LoVo (cell line): ENCODE measurements around the gene SGSM1.

Experiments
- DNase-seq: peaks from one replicate; pipeline ENCODE4 v3.0.0-alpha.2; 2016; ENCODE audit warnings: low spot score

Gene SGSM1

GRCh38 chr22:24951942-24952836 lies 146.2 kb downstream of the SGSM1 start, which contains the start of gene KIAA1671:
TSS of gene KIAA1671 (plus strand) at chr22:24952716. CDS start at chr22:25028000, 75,284 bp downstream.
- peak; percentile 92 for DNase-seq

DNA sequence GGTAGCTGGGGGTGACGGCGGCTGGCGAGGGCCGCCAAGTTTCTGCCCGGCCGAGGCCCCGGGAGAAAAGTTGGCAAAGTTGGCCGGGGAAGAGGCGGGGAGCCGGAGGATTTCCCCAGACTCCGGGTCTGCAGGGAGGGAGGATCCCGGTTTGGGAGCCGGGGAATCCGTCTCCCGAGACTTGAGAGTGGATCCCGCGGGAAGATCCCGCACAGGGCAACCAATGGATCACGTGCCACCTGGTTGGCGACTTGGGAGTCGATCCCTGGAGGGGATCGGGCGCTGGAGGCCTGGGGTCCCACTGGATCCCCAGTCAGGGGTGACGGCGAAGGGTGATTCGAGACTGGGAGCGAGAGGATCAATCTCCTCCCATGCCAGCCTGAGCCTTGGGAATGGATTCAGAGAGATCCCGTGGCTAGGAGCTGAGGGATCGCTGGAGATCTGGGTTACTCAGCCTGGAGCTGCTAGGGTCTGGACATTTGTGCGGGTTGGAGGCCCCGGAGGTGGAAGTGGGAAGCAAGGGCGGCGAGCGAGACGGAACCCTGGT lies 146.9 kb downstream of the SGSM1 start:
- peak; percentile 61 for DNase-seq

- no peak for DNase-seq
Observed at GRCh38 chr22:24953384-24954113, 147.5 kb downstream of the SGSM1 start.

- peak; percentile 31 for DNase-seq
Observed at GRCh38 chr22:24954114-24954463, 148.1 kb downstream of the SGSM1 start.

DNA sequence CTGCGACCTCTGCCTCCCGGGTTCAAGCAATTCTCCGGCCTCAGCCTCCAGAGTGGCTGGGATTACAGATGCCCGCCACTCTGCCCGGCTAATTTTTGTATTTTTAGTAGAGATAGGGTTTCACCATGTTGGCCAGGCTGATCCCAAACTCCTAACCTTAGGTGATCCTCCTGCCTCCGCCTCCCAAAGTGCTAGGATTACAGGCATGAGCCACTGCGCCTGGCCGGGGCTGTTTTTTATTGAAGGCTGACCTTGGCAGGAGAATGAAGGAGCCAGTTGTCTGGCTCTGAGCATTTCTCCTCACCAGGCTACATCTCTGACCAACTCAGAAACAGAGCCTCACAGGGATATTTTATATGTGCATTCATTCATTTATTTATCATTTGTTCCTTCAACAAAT lies 148.8 kb downstream of the SGSM1 start:
- DNase-seq, result no peak

DNA sequence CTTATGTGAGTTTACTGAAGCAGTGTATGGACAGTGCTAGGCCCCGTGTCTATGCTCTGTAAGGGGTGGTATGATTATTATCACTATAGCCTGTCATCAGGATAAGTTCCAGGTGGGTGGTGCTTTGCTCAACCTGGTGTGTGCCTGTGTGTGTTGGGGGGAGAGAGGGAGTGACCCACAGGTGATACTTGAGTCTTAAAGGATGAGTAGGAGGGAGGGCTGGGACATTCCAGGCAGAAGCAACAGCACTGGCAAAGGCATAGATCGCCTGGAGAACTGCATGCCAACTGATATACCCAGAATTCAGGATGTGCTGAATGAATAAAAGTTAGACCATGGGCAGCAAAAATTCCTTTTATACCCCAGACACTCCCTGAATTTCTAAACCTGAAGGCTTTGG lies 151.0 kb downstream of the SGSM1 start:
- no peak for DNase-seq

- DNase-seq, result no peak
Observed at GRCh38 chr22:24961217-24961844, 155.3 kb downstream of the SGSM1 start.

DNA sequence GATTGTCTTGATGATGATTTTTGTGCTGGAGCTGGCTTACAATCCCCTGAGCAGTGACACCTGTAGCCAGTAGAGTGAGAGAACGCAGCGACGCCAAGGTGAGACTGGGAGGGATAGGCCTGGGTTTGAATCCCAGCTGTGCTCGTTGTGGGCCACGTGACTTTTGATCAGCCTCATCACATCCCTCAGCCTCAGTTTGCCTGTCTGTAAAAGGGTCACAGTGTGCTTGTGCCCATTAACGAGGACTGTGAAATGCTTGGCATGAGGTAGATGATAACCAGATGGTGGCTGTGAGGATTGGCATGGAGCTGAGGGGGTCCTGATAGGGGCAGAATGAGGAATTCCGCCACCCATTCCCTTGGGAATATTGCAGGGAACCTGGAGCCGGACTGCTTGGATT lies 156.1 kb downstream of the SGSM1 start:
- no peak for DNase-seq

GRCh38 chr22:24962835-24963234 lies 156.8 kb downstream of the SGSM1 start:
- no peak for DNase-seq

- no peak for DNase-seq
Observed at GRCh38 chr22:24964441-24964840, 158.4 kb downstream of the SGSM1 start.

- peak; percentile 79 for DNase-seq
Observed at GRCh38 chr22:24965822-24966626, 160.0 kb downstream of the SGSM1 start.

GRCh38 chr22:24968066-24968561 lies 162.1 kb downstream of the SGSM1 start:
- DNase-seq, result peak; percentile 57

DNA sequence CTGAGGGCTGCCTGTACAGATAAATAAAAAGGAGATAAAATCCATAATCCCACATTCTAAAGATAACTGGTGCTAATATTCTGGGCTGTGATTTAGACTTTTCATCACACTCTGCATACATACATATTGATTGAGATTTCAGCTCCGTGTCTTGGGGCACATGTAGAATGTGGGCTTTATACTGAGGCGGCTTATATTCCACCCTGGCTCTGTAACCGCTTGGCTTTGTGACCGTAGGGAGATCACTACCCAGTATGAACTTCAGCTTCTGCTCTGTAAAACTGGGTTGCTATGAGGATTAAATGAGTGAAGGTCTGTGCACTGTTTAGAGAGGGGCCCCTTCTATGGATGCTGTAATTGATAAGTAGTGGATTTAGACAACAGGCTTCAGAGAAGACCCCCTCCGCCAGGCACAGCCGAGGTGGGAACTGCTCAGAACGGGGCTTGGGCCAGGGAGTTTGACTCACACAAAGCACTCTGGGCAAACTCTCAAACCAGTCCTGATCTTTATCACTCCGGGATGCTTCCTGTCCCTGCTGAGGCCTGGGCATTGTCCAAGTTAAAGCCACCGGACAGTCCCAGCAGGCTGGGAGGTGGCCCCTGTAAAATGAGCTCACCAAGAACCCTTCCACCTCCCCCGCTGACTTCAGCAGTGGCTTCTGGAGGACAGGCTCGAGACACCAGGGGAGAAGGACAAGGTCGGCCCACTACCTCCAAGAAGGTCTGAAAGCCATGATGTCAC lies 163.7 kb downstream of the SGSM1 start:
- DNase-seq, result peak; percentile 52

DNA sequence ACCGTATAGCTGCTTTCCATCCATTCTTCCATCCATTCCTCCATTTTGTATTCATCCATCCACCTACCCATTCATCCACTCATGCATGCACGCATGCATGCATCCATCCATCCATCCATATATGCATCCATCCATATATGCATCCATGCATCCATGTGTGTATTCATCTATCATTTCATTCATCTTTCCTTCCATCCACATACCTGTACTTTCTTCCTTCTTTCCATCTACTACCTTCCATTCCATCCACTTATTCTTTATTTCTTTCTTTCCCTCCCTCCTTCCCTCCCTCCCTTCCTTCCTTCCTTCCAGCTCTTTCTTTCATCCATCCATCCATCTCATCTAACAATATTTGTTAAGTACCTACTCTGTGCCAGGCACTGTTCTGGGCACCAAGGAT lies 166.4 kb downstream of the SGSM1 start:
- DNase-seq, result no peak

- peak; percentile 48 for DNase-seq
Observed at GRCh38 chr22:24973872-24974271, 167.9 kb downstream of the SGSM1 start.

DNA sequence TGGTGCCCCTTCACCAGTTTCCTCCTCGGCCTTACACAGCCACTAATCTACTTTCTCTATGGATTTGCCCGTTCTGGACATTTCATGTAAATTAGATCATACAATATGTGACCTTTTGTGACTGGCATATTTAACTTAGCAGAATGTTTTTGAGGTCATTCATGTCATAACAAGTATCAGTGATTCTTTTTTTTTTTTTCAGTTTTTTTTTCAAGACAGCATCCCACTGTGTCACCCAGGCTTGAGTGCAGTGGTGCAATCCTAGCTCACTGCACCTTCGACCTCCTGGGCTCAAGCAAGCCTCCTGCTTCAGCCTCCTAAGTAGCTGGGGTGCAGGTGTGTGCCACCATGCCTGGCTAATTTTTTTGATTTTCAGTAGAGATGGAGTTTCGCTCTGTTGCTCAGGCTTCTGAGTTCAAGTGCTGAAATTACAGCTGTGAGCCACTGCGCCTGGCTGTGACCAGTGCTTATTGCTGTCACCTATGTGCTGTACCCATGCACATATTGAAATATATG lies 169.2 kb downstream of the SGSM1 start:
- no peak for DNase-seq

GRCh38 chr22:24975813-24976341 lies 169.9 kb downstream of the SGSM1 start:
- DNase-seq, result no peak

GRCh38 chr22:24976442-24977218 lies 170.6 kb downstream of the SGSM1 start:
- no peak for DNase-seq
